H1 (cell line): ENCODE data around the gene DAP. TPM values are rescaled to one million over a fixed set of nuclear protein-coding genes. Genes with fewer than 3 reads are reported as not detected.

ENCODE experiments used
- CTCF ChIA-PET: fragments of 300-600 bp; sonication (Branson Sonifier 250); formaldehyde crosslinking; loops from one replicate; lab custom pipeline; 2021; ENCODE audit not compliant: partially characterized antibody; lab: Charles Lee
- POLR2A ChIA-PET: fragments of 300-600 bp; sonication (Branson Sonifier 250); formaldehyde crosslinking; loops from one replicate; lab custom pipeline; 2021; ENCODE audit warnings: inconsistent platforms; ENCODE audit not compliant: partially characterized antibody; lab: Charles Lee
- DNase-seq, 2 experiments: peaks; one replicate each; pipeline versions ENCODE4 v3.0.0 to v3.0.0-alpha.2; 2010 to 2022; ENCODE audit warnings: low spot score in 2 of 2, low read depth in 1 of 2, mixed read lengths in 1 of 2
- FAIRE-seq: peaks from 2 replicates; lab custom pipeline; 2011; peaks lifted over from hg19 to GRCh38; lab: Jason Lieb, UNC
- H2AFZ ChIP-seq: 2 replicates; pipeline ENCODE4 v1.8.1; 2012; ENCODE audit warnings: low read length, inconsistent platforms
- H2AK5ac ChIP-seq: 2 replicates; pipeline ENCODE4 v1.6.1; 2013; ENCODE audit warnings: low read depth, low read length
- H2BK120ac ChIP-seq: replicated peaks from 2 replicates; pipeline ENCODE3; 2013; ENCODE audit warnings: low read depth, low read length, inconsistent platforms
- H2BK12ac ChIP-seq: 2 replicates; pipeline ENCODE4 v1.6.1; 2013; ENCODE audit warnings: low read depth, low read length
- H2BK15ac ChIP-seq: 2 replicates; pipeline ENCODE4 v1.6.1; 2013; ENCODE audit warnings: low read length
- H2BK20ac ChIP-seq: 2 replicates; pipeline ENCODE4 v1.6.1; 2013; ENCODE audit warnings: low read length
- H2BK5ac ChIP-seq: 2 replicates; pipeline ENCODE4 v1.6.1; 2013; ENCODE audit warnings: low read depth, low read length
- H3K14ac ChIP-seq: 2 replicates; pipeline ENCODE4 v1.6.1; 2013; ENCODE audit warnings: inconsistent platforms; ENCODE audit not compliant: insufficient read length
- H3K18ac ChIP-seq: 2 replicates; pipeline ENCODE4 v1.6.1; 2013; ENCODE audit warnings: low read length; ENCODE audit errors: extremely low read depth
- H3K23ac ChIP-seq: 2 replicates; pipeline ENCODE4 v1.6.1; 2013; ENCODE audit warnings: inconsistent platforms; ENCODE audit not compliant: insufficient read length
- H3K23me2 ChIP-seq: 2 replicates; pipeline ENCODE4 v1.6.1; 2013; ENCODE audit warnings: low read depth, low read length
- H3K27ac ChIP-seq: 2 replicates; pipeline ENCODE4 v1.6.1; 2011; ENCODE audit warnings: low read depth, low read length, inconsistent platforms
- H3K27me3 ChIP-seq, 4 experiments: replicated peaks in 1 of 4; 1 replicate in 1 of 4; 2 replicates in 3 of 4; pipeline versions ENCODE4 v1.6.1 to v1.8.1; 2011 to 2013; ENCODE audit warnings: low read length in 3 of 4, mild to moderate bottlenecking in 3 of 4, inconsistent platforms in 2 of 4, mixed read lengths in 2 of 4, moderate library complexity in 1 of 4; ENCODE audit not compliant: control insufficient read depth in 3 of 4, insufficient read depth in 3 of 4; ENCODE audit errors: extremely low read depth in 1 of 4
- H3K36me3 ChIP-seq, 4 experiments: 2 replicates each; pipeline versions ENCODE4 v1.6.1 to v1.8.1; 2011 to 2013; ENCODE audit warnings: mild to moderate bottlenecking in 4 of 4, low read length in 3 of 4, moderate library complexity in 2 of 4, control low read depth in 1 of 4, inconsistent platforms in 1 of 4; ENCODE audit not compliant: insufficient read depth in 4 of 4, control insufficient read depth in 2 of 4
- H3K4ac ChIP-seq: replicated peaks from 2 replicates; pipeline ENCODE3; 2013; ENCODE audit warnings: low read length, low read depth, mixed read lengths, inconsistent platforms; ENCODE audit not compliant: insufficient read length
- H3K4me1 ChIP-seq, 4 experiments: replicated peaks in 1 of 4; 1 replicate in 1 of 4; 2 replicates in 3 of 4; pipeline versions ENCODE4 v1.6.1 to v1.8.1; 2011 to 2013; ENCODE audit warnings: low read length in 3 of 4, inconsistent platforms in 2 of 4, mixed read lengths in 1 of 4; ENCODE audit not compliant: insufficient read depth in 4 of 4, control insufficient read depth in 3 of 4
- H3K4me2 ChIP-seq, 2 experiments: 2 replicates each; pipeline versions ENCODE4 v1.6.1 to v1.8.1; 2011 to 2013; ENCODE audit warnings: low read depth in 2 of 2, low read length in 2 of 2, control low read depth in 1 of 2, inconsistent platforms in 1 of 2, mild to moderate bottlenecking in 1 of 2; ENCODE audit not compliant: insufficient read depth in 1 of 2
- H3K4me3 ChIP-seq, 4 experiments: fragments of 200-600, 300-600 bp in 1 of 4; sonication (generic), shearing (Covaris generic), sonication (Bioruptor Twin) in 1 of 4; 2 replicates each; pipeline versions ENCODE4 v1.5.1 to v1.8.1; 2011 to 2016; ENCODE audit warnings: low read length in 4 of 4, low read depth in 3 of 4, control low read depth in 2 of 4, inconsistent platforms in 2 of 4, mild to moderate bottlenecking in 2 of 4, mixed read lengths in 1 of 4, moderate library complexity in 1 of 4; ENCODE audit not compliant: insufficient read depth in 2 of 4; ENCODE audit errors: extremely low read depth in 1 of 4
- H3K56ac ChIP-seq: replicated peaks from 2 replicates; pipeline ENCODE3; 2013; ENCODE audit warnings: low read depth, mild to moderate bottlenecking, mixed read lengths, low read length, inconsistent platforms; ENCODE audit not compliant: insufficient read length
- H3K79me1 ChIP-seq: 2 replicates; pipeline ENCODE4 v1.6.1; 2013; ENCODE audit warnings: low read depth, low read length, control low read depth
- H3K79me2 ChIP-seq, 2 experiments: 2 replicates each; pipeline versions ENCODE4 v1.6.1 to v1.8.1; 2012 to 2013; ENCODE audit warnings: low read length in 2 of 2, mild to moderate bottlenecking in 2 of 2, inconsistent platforms in 1 of 2; ENCODE audit not compliant: insufficient read depth in 2 of 2, control insufficient read depth in 1 of 2
- H3K9ac ChIP-seq, 4 experiments: replicated peaks in 1 of 4; 1 replicate in 1 of 4; 2 replicates in 3 of 4; pipeline versions ENCODE4 v1.6.1 to v1.8.1; 2011 to 2013; ENCODE audit warnings: low read depth in 3 of 4, low read length in 3 of 4, control low read depth in 2 of 4, mild to moderate bottlenecking in 2 of 4, moderate library complexity in 2 of 4, inconsistent platforms in 1 of 4; ENCODE audit errors: extremely low read depth in 1 of 4
- H3K9me3 ChIP-seq, 2 experiments: 2 replicates each; pipeline versions ENCODE4 v1.6.1 to v1.8.1; 2012 to 2013; ENCODE audit warnings: mild to moderate bottlenecking in 2 of 2, moderate library complexity in 2 of 2, control low read depth in 1 of 2, inconsistent platforms in 1 of 2, low read depth in 1 of 2, low read length in 1 of 2, mixed read lengths in 1 of 2; ENCODE audit not compliant: insufficient read depth in 2 of 2
- H4K20me1 ChIP-seq, 2 experiments: replicated peaks in 1 of 2; 2 replicates each; pipeline versions ENCODE3 to v1.8.1; 2011 to 2013; ENCODE audit warnings: inconsistent platforms in 2 of 2, low read length in 2 of 2, mild to moderate bottlenecking in 1 of 2; ENCODE audit not compliant: insufficient read depth in 2 of 2, control insufficient read depth in 1 of 2
- H4K5ac ChIP-seq: 2 replicates; pipeline ENCODE4 v1.6.1; 2013; ENCODE audit warnings: low read length, low read depth, mixed read lengths, inconsistent platforms; ENCODE audit not compliant: insufficient read length
- H4K8ac ChIP-seq: 2 replicates; pipeline ENCODE4 v1.8.0; 2013; ENCODE audit warnings: mild to moderate bottlenecking, moderate library complexity, low read length, inconsistent platforms; ENCODE audit not compliant: insufficient read depth; ENCODE audit errors: extremely low read depth
- H4K91ac ChIP-seq: replicated peaks from 2 replicates; pipeline ENCODE3; 2013; ENCODE audit warnings: low read length, mixed read lengths, inconsistent platforms; ENCODE audit not compliant: insufficient read length
- ATF3 ChIP-seq: IDR thresholded peaks from 2 replicates; pipeline ENCODE4 v1.6.1; 2011; ENCODE audit warnings: low read depth, mild to moderate bottlenecking, low read length; ENCODE audit not compliant: insufficient read depth
- BACH1 ChIP-seq: IDR thresholded peaks from 2 replicates; pipeline ENCODE4 v1.6.1; 2012; ENCODE audit warnings: low read length, improper control_type of control experiment
- HDAC6 ChIP-seq: IDR thresholded peaks from one replicate; pipeline ENCODE4 v1.7.1; 2012; ENCODE audit warnings: low read depth, mild to moderate bottlenecking, inconsistent platforms, low read length, moderate library complexity
- KDM4A ChIP-seq: IDR thresholded peaks from one replicate; pipeline ENCODE4 v1.7.1; 2012; ENCODE audit warnings: low read depth, mild to moderate bottlenecking, moderate library complexity, low read length, inconsistent platforms; ENCODE audit not compliant: severe bottlenecking
- POU5F1 ChIP-seq: IDR thresholded peaks from 2 replicates; pipeline ENCODE4 v1.6.1; 2011; ENCODE audit warnings: low read depth, mild to moderate bottlenecking, low read length, moderate library complexity
- SAP30 ChIP-seq: fragments of 300-600 bp; sonication (generic); IDR thresholded peaks from 2 replicates; pipeline ENCODE4 v1.7.1; 2012; ENCODE audit warnings: low read length, moderate library complexity, mild to moderate bottlenecking, inconsistent platforms; ENCODE audit not compliant: insufficient read depth, insufficient replicate concordance
- SP2 ChIP-seq: IDR thresholded peaks from 2 replicates; pipeline ENCODE4 v1.6.1; 2012; ENCODE audit warnings: mild to moderate bottlenecking, low read length, inconsistent platforms
- TAF1 ChIP-seq: IDR thresholded peaks from 2 replicates; pipeline ENCODE4 v1.6.1; 2011; ENCODE audit warnings: mild to moderate bottlenecking, low read depth, low read length
- TCF12 ChIP-seq: IDR thresholded peaks from 2 replicates; pipeline ENCODE4 v1.6.1; 2011; ENCODE audit warnings: low read depth, mild to moderate bottlenecking, low read length
- ZNF274 ChIP-seq: IDR thresholded peaks from 2 replicates; pipeline ENCODE4 v1.7.0; 2012; ENCODE audit warnings: low read length, borderline replicate concordance; ENCODE audit errors: extremely low read depth
- WGBS, 2 experiments: shearing (Covaris generic) in 1 of 2; methylation state at CpG; one replicate each; pipeline versions ENCODE4 v1.1.6 to v1.1.7; 2013 to 2015; ENCODE audit warnings: low lambda C conversion rate in 2 of 2, mixed read lengths in 2 of 2, inconsistent platforms in 1 of 2, low coverage in 1 of 2, missing lambda C conversion rate in 1 of 2; ENCODE audit not compliant: insufficient replicate concordance in 2 of 2, insufficient coverage in 1 of 2, insufficient read length in 1 of 2; ENCODE audit errors: extremely low coverage in 1 of 2, missing lambda C conversion rate in 1 of 2; 5-methylcytosine and 5-hydroxymethylcytosine counted together
- polyA plus RNA-seq, 7 experiments: library from polyadenylated mRNA; depleted of rRNA in 3 of 7; stranded (reverse) in 5 of 7; unstranded in 2 of 7; fragments of >200 nt in 5 of 7; fragments of 200-250 nt in 2 of 7; gene quantifications; 1 replicate in 5 of 7; 2 replicates in 1 of 7; 4 replicates in 1 of 7; pipeline versions ENCODE4 v1.2.1 to v1.2.3, GENCODE V29; 2011 to 2013; ENCODE audit warnings: missing spikeins in 2 of 7, mixed read lengths in 2 of 7
- total RNA-seq: library from RNA; stranded (reverse); fragmentation: NEBNext Ultra II Directional; extraction: Animal tissue kit (Norgen Biotek cat#: 25700); gene quantifications from 2 replicates; pipeline ENCODE4 v1.2.1, GENCODE V29; 2021
- TF ChIP-seq, protein P1 (sequence below): IDR thresholded peaks from 2 replicates; pipeline ENCODE4 v1.6.1; 2012; ENCODE audit warnings: low read length, inconsistent platforms

Gene DAP
- total and polyA plus RNA-seq, 2 of the 8 experiments (the other 6 are each of a cell fraction or from before 2014, with no cell fraction given), result 26.2 to 44.4 TPM

DNA sequence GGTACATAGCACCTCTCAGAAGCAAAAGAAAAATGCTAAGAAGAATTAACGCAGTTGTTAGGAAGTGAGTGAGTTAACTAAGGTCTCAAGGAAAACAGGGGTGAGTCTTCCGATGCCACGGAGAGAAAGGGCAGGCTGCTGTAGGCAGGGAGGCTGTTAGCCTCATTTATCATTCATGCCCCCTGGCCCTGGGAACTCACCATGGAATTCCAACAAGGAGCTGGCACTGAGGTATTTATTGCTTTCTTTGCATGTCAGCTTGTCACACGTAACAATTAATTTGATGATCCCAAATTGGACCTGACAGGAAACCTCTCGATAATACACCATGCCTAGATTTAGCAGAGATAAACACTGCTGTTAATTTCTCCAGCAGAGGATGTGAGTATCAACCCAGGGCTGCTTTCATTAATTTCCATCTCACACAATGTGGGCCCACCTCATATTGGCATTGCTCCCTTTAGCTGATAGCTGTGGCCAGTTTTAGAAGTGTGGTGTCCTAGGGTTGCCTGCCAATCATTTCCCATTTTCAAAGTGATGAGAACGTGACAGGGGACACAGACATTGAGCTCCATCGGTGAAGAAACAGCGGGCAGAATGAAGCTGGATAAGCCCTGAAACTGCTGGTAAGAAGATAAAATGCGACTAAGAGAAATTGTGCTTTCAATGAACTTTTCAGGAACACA lies 45.3 kb downstream of the DAP start:
- Histone ChIP-seq H3K14ac (no peak overlapping the region), H3K18ac (no peak overlapping the region), H2BK5ac (no peak overlapping the region), H3K4me2 (no peak overlapping the region), H2AFZ (no peak overlapping the region), H4K20me1 (no peaks in the 10 kb centered on the region), H3K4me3 (no peak overlapping the region), H2BK20ac (no peak overlapping the region), H2BK15ac (no peak overlapping the region), H3K27me3 (no peaks in the 10 kb centered on the region), H2BK120ac (no peak overlapping the region), H3K23me2 (no peaks in the 10 kb centered on the region), H2BK12ac (no peak overlapping the region), H3K36me3 (no peaks in the 10 kb centered on the region; a peak in 1 of 8 replicates), H4K8ac (no peak overlapping the region), H4K5ac (no peak overlapping the region), H3K79me2 (no peaks in the 10 kb centered on the region), H4K91ac (no peak overlapping the region), H3K9me3 (no peaks in the 10 kb centered on the region), H3K4ac (no peak overlapping the region), H3K9ac (no peak overlapping the region), H2AK5ac (no peak overlapping the region), H3K4me1 (no peaks in the 10 kb centered on the region), H3K23ac (no peak overlapping the region), H3K56ac (no peak overlapping the region), H3K27ac (no peak overlapping the region), H3K79me1 (no peaks in the 10 kb centered on the region)
- WGBS, 2 experiments, result 89% methylated on average over 9 of the region's 9 CpGs; no CpG with 5 or more reads in 1 of the 2 experiments
- no peak for FAIRE-seq
- ChIA-PET POLR2A (no interaction called here), CTCF (interaction anchor here (0.6 to 2.9 kb wide), 6 partner anchors 10 to 111 kb away, joined by 3 to 13 read pairs (median 4); no protein-coding TSS in a partner anchor)
- no peak for DNase-seq
- TF ChIP-seq BACH1, result no peak
- no peak for TF ChIP-seq ZNF274
- TF ChIP-seq KDM4A, result no peak
- TF ChIP-seq ATF3, result no peak
- TF ChIP-seq HDAC6, result no peak
- no peak for TF ChIP-seq TCF12
- TF ChIP-seq, protein P1, sequence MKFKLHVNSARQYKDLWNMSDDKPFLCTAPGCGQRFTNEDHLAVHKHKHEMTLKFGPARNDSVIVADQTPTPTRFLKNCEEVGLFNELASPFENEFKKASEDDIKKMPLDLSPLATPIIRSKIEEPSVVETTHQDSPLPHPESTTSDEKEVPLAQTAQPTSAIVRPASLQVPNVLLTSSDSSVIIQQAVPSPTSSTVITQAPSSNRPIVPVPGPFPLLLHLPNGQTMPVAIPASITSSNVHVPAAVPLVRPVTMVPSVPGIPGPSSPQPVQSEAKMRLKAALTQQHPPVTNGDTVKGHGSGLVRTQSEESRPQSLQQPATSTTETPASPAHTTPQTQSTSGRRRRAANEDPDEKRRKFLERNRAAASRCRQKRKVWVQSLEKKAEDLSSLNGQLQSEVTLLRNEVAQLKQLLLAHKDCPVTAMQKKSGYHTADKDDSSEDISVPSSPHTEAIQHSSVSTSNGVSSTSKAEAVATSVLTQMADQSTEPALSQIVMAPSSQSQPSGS, result no peak
- no peak for TF ChIP-seq SP2
- TF ChIP-seq POU5F1, result no peak
- TF ChIP-seq TAF1, result no peak
- TF ChIP-seq SAP30, result no peak
